HepG2 (cell line): ENCODE measurements around the gene NME2. TPM values are rescaled to one million over a fixed set of nuclear protein-coding genes. Genes with fewer than 3 reads are reported as not detected.

Experiments
- GABPA ChIP-seq, 2 experiments: IDR thresholded peaks; 2 replicates each; pipeline ENCODE4 v1.6.1; 2011 to 2016; ENCODE audit warnings: low read depth in 2 of 2, low read length in 1 of 2, missing biosample characterization in 1 of 2, missing genetic modification characterization in 1 of 2
- IKZF5 ChIP-seq: IDR thresholded peaks from 2 replicates; pipeline ENCODE4 v1.6.1; 2018; ENCODE audit warnings: missing genetic modification reagents, mild to moderate bottlenecking, missing compliant biosample characterization
- IRF1 ChIP-seq: sonication (generic); formaldehyde crosslinking; IDR thresholded peaks from 2 replicates; pipeline ENCODE4 v1.4.0; 2020; ENCODE audit warnings: low read depth, mild to moderate bottlenecking, missing genetic modification reagents
- IRX3 ChIP-seq: sonication (generic); formaldehyde crosslinking; IDR thresholded peaks from 2 replicates; pipeline ENCODE4 v1.8.1; 2023; ENCODE audit warnings: mild to moderate bottlenecking, low read depth, missing genetic modification reagents, borderline replicate concordance
- KLF13 ChIP-seq: sonication (generic); formaldehyde crosslinking; IDR thresholded peaks from 2 replicates; pipeline ENCODE4 v1.4.0; 2020; ENCODE audit warnings: mild to moderate bottlenecking, missing genetic modification reagents
- MBD4 ChIP-seq: IDR thresholded peaks from 2 replicates; pipeline ENCODE4 v1.6.1; 2012; ENCODE audit warnings: low read length, inconsistent platforms, borderline replicate concordance
- NPAS2 ChIP-seq: sonication (generic); formaldehyde crosslinking; IDR thresholded peaks from 2 replicates; pipeline ENCODE4 v1.8.0; 2022; ENCODE audit warnings: mild to moderate bottlenecking, missing genetic modification reagents, borderline replicate concordance
- POGK ChIP-seq: sonication (generic); formaldehyde crosslinking; conservative IDR thresholded peaks from 2 replicates; pipeline ENCODE4 v1.8.0; 2022; ENCODE audit warnings: mild to moderate bottlenecking, moderate library complexity, missing genetic modification reagents
- SRSF9 ChIP-seq: fragments of 200-400 bp; formaldehyde crosslinking; IDR thresholded peaks from 2 replicates; pipeline ENCODE4 v1.6.1; 2018; ENCODE audit warnings: borderline replicate concordance, mild to moderate bottlenecking, low read depth, low read length; ENCODE audit not compliant: insufficient read depth, poor library complexity, severe bottlenecking
- SYNCRIP ChIP-seq: fragments of 200-400 bp; formaldehyde crosslinking; IDR thresholded peaks from 2 replicates; pipeline ENCODE4 v1.6.1; 2018; ENCODE audit warnings: mild to moderate bottlenecking, low read depth, low read length; ENCODE audit not compliant: insufficient read depth
- ZNF234 ChIP-seq: sonication (generic); formaldehyde crosslinking; conservative IDR thresholded peaks from 2 replicates; pipeline ENCODE4 v1.5.1; 2020; ENCODE audit warnings: mild to moderate bottlenecking, missing genetic modification reagents
- ZNF629 ChIP-seq: sonication (generic); formaldehyde crosslinking; conservative IDR thresholded peaks from 2 replicates; pipeline ENCODE4 v1.5.0; 2020; ENCODE audit warnings: missing genetic modification reagents
- ZNF720 ChIP-seq: sonication (generic); formaldehyde crosslinking; IDR thresholded peaks from 2 replicates; pipeline ENCODE4 v1.4.0; 2020; ENCODE audit warnings: missing genetic modification reagents
- polyA plus RNA-seq, 8 experiments: library from polyadenylated mRNA; depleted of rRNA in 3 of 8; stranded (reverse) in 7 of 8; unstranded in 1 of 8; fragments of >200 nt; fragmentation: Illumina TruSeq in 4 of 8; extraction: Trizol in 4 of 8; gene quantifications; 2 replicates each; pipeline versions ENCODE4 v1.2.1 to v1.2.3, GENCODE V29; 2011 to 2016; ENCODE audit warnings: low read depth in 4 of 8, missing spikeins in 1 of 8, mixed read lengths in 1 of 8; ENCODE audit not compliant: insufficient read depth in 1 of 8
- total RNA-seq, 5 experiments: library from RNA; depleted of rRNA; stranded (reverse); fragments of >200 nt; fragmentation: Illumina TruSeq; extraction: Trizol; gene quantifications; 2 replicates each; pipeline ENCODE4 v1.2.3, GENCODE V29; 2016; ENCODE audit warnings: low read depth in 1 of 5
- TF ChIP-seq, protein P1 (sequence below): sonication (generic); formaldehyde crosslinking; IDR thresholded peaks from 2 replicates; pipeline ENCODE4 v1.5.0; 2020; ENCODE audit warnings: mild to moderate bottlenecking, missing genetic modification reagents, moderate library complexity

Gene NME2
- total and polyA plus RNA-seq, 2 of the 13 experiments (the other 11 are each of a cell fraction or from before 2014, with no cell fraction given), result 790 to 1,213 TPM

DNA sequence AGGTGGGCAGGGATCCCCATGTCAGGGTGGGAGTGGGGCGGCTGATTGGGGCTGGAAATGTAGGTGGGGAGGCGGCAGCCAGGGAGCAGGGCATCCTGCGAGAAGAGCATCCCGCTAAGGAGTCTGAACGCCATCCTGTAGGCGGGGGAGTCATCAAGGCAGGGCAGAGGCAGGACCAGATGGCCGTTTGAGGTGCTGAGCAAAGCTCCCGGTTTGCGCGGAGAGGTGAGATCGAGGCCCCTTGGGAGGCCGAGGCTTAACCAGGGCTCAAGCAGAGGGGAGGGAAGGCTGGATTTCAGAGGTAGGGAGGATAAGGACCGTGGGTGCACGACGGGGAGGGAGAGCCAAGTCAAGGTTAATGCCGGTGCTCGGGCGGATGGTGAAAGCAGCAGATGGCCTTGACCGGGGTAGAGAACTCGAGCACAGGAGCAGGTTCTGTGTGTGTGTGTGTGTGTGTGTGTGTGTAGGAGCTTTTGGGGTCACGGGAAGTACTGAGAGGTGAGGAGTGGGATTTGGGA lies 472 bp upstream of the NME2 start (continued):
- TF ChIP-seq IKZF5 (CRISPR knock-in tag) (no peak), MBD4 (no peak), SRSF9 (no peak), ZNF720 (CRISPR knock-in tag) (no peak), KLF13 (peak; percentile 45), GABPA (IDR thresholded peaks at IDR 0.05; ENCODE audit: low read depth, low read length) (no peak), GABPA (CRISPR knock-in tag; IDR thresholded peaks at IDR 0.05; ENCODE audit: low read depth) (no peak), ZNF629 (CRISPR knock-in tag) (no peak), IRX3 (CRISPR knock-in tag) (no peak), IRF1 (CRISPR knock-in tag) (no peak), SYNCRIP (no peak), NPAS2 (CRISPR knock-in tag) (no peak), ZNF234 (CRISPR knock-in tag) (0 out of 2 replicates have a peak, but pooled peaks have one; percentile 38), POGK (CRISPR knock-in tag) (no peak; the same call in 1 of the 2 replicates)
- TF ChIP-seq, protein P1, sequence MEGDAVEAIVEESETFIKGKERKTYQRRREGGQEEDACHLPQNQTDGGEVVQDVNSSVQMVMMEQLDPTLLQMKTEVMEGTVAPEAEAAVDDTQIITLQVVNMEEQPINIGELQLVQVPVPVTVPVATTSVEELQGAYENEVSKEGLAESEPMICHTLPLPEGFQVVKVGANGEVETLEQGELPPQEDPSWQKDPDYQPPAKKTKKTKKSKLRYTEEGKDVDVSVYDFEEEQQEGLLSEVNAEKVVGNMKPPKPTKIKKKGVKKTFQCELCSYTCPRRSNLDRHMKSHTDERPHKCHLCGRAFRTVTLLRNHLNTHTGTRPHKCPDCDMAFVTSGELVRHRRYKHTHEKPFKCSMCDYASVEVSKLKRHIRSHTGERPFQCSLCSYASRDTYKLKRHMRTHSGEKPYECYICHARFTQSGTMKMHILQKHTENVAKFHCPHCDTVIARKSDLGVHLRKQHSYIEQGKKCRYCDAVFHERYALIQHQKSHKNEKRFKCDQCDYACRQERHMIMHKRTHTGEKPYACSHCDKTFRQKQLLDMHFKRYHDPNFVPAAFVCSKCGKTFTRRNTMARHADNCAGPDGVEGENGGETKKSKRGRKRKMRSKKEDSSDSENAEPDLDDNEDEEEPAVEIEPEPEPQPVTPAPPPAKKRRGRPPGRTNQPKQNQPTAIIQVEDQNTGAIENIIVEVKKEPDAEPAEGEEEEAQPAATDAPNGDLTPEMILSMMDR (CRISPR knock-in tag), result no peak
